ENCODE results near the gene IPMK.

IPMK gene

GRCh38 chr10:58305821-58306220 is 38.1 kb upstream of the IPMK start:
- Histone ChIP-seq H3K36me3 (ENCODE audit: control insufficient read depth in 2 of 2, insufficient read depth in 1 of 2, low read length in 2 of 2) (no peaks in the 10 kb centered on the region), H3K4me1 (ENCODE audit: control insufficient read depth, insufficient read depth, low read length) (peaks cover 3% of the 10 kb centered on the region; the same call in 1 of the 2 replicates), H3K9me3 (ENCODE audit: control insufficient read depth, insufficient read depth, low read depth, low read length) (no peaks in the 10 kb centered on the region), H3K27ac (ENCODE audit: extremely low read depth, low read depth, low read length) (no peak overlapping the region), H3K4me3 (ENCODE audit: low read depth, low read length) (no peak overlapping the region)
- no peak for TF ChIP-seq HOXC10 (CRISPR knock-in tag; IDR thresholded peaks at IDR 0.05)
- TF ChIP-seq ZBTB44 (tag by site-specific recombination; IDR thresholded peaks at IDR 0.05) = no peak
- no peak for TF ChIP-seq RBAK (tag by site-specific recombination; IDR thresholded peaks at IDR 0.05)
- TF ChIP-seq ZNF549 (tag by site-specific recombination; IDR thresholded peaks at IDR 0.05) = no peak
- no peak for TF ChIP-seq ZNF558 (tag by site-specific recombination; IDR thresholded peaks at IDR 0.05)
- TF ChIP-seq HIC1 (tag by site-specific recombination; IDR thresholded peaks at IDR 0.05) = no peak
- no peak for TF ChIP-seq SCRT2 (tag by site-specific recombination; IDR thresholded peaks at IDR 0.05)
- TF ChIP-seq PRDM2 (tag by site-specific recombination; IDR thresholded peaks at IDR 0.05; ENCODE audit: borderline replicate concordance) = no peak
- no peak for TF ChIP-seq ZNF426 (tag by site-specific recombination; IDR thresholded peaks at IDR 0.05)
- TF ChIP-seq GLIS1 (tag by site-specific recombination; IDR thresholded peaks at IDR 0.05) = no peak
- TF ChIP-seq, protein P1, sequence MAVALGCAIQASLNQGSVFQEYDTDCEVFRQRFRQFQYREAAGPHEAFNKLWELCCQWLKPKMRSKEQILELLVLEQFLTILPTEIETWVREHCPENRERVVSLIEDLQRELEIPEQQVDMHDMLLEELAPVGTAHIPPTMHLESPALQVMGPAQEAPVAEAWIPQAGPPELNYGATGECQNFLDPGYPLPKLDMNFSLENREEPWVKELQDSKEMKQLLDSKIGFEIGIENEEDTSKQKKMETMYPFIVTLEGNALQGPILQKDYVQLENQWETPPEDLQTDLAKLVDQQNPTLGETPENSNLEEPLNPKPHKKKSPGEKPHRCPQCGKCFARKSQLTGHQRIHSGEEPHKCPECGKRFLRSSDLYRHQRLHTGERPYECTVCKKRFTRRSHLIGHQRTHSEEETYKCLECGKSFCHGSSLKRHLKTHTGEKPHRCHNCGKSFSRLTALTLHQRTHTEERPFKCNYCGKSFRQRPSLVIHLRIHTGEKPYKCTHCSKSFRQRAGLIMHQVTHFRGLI (tag by site-specific recombination; IDR thresholded peaks at IDR 0.05) = no peak
- TF ChIP-seq KLF17 (tag by site-specific recombination; IDR thresholded peaks at IDR 0.05) = no peak
- no peak for TF ChIP-seq TRIM28 (IDR thresholded peaks at IDR 0.05; ENCODE audit: borderline replicate concordance, low read length)
- TF ChIP-seq, protein P2, sequence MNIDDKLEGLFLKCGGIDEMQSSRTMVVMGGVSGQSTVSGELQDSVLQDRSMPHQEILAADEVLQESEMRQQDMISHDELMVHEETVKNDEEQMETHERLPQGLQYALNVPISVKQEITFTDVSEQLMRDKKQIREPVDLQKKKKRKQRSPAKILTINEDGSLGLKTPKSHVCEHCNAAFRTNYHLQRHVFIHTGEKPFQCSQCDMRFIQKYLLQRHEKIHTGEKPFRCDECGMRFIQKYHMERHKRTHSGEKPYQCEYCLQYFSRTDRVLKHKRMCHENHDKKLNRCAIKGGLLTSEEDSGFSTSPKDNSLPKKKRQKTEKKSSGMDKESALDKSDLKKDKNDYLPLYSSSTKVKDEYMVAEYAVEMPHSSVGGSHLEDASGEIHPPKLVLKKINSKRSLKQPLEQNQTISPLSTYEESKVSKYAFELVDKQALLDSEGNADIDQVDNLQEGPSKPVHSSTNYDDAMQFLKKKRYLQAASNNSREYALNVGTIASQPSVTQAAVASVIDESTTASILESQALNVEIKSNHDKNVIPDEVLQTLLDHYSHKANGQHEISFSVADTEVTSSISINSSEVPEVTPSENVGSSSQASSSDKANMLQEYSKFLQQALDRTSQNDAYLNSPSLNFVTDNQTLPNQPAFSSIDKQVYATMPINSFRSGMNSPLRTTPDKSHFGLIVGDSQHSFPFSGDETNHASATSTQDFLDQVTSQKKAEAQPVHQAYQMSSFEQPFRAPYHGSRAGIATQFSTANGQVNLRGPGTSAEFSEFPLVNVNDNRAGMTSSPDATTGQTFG (tag by site-specific recombination; IDR thresholded peaks at IDR 0.05; ENCODE audit: borderline replicate concordance) = no peak
- no peak for TF ChIP-seq ZNF792 (tag by site-specific recombination; IDR thresholded peaks at IDR 0.05)
- TF ChIP-seq ZNF571 (tag by site-specific recombination; IDR thresholded peaks at IDR 0.05) = no peak
- no peak for TF ChIP-seq ZNF214 (tag by site-specific recombination; IDR thresholded peaks at IDR 0.05; ENCODE audit: borderline replicate concordance)
- TF ChIP-seq ZNF280C (tag by site-specific recombination; IDR thresholded peaks at IDR 0.05) = no peak
- TF ChIP-seq OVOL3 (tag by site-specific recombination; IDR thresholded peaks at IDR 0.05) = no peak
- TF ChIP-seq KLF9 (tag by site-specific recombination; IDR thresholded peaks at IDR 0.05; ENCODE audit: low read depth) = no peak
- ChIA-PET CTCF (interaction anchor here (1.2 kb wide), 1 partner anchor 10 kb away, joined by 5 read pairs; no protein-coding TSS in a partner anchor), POLR2A (no interaction called here)

All from HEK293 (cell line).